Measurements from ENCODE around the gene TOB1. TPM values are rescaled to one million over a fixed set of nuclear protein-coding genes. Genes with fewer than 3 reads are reported as not detected.
"Not testable (repeated sequence)": the region's sequence is repeated elsewhere in the genome, so short reads cannot be mapped to it uniquely, and the experiment has no call there.

Gene TOB1
- total and polyA plus RNA-seq, 3 donors from 2014 or later = 18.4 to 42.8 (median 26.1) TPM

GRCh38 chr17:50898369-50899004 lies 32.3 kb upstream of the TOB1 start:
- 93 to 96% methylated on average over 4 of the region's 4 CpGs for WGBS, 2 donors
- Histone ChIP-seq H3K9me3 (no peaks in the 10 kb centered on the region), H3K27me3 (no peaks in the 10 kb centered on the region), H3K36me3 (ENCODE audit: low read depth, missing control alignments) (no peaks in the 10 kb centered on the region), H3K4me3 (no peak overlapping the region), H3K4me1 (no peaks in the 10 kb centered on the region), H3K27ac (no peak overlapping the region)
- DNase-seq = no peak
- TF ChIP-seq POLR2A (IDR thresholded peaks at IDR 0.05) (no peak), CTCF (IDR thresholded peaks at IDR 0.05) (no peak)
- intact Hi-C loops (cut with DNase I; ENCODE audit: low total_unique reads) = no loop called here

- intact Hi-C loops (cut with DNase I; ENCODE audit: low total_unique reads); H3K4me3 ChIP-seq; H3K4me1 ChIP-seq; H3K36me3 ChIP-seq (ENCODE audit: low read depth, missing control alignments); DNase-seq; H3K27me3 ChIP-seq; H3K9me3 ChIP-seq; H3K27ac ChIP-seq: not testable (repeated sequence)
- WGBS, 2 donors = 79 to 82% methylated on average over 4 of the region's 4 CpGs
Observed at GRCh38 chr17:50894513-50894912, 28.4 kb upstream of the TOB1 start.

- H3K4me1 ChIP-seq = no peaks in the 10 kb centered on the region
- no peak overlapping the region for H3K4me3 ChIP-seq
- no peaks in the 10 kb centered on the region for H3K27me3 ChIP-seq
- H3K27ac ChIP-seq = no peak overlapping the region
- H3K36me3 ChIP-seq (ENCODE audit: low read depth, missing control alignments) = no peaks in the 10 kb centered on the region
- 50 to 71% methylated on average over 25 to 28 of the region's 28 CpGs for WGBS, 2 donors
- intact Hi-C loops (cut with DNase I; ENCODE audit: low total_unique reads) = no loop called here
- H3K9me3 ChIP-seq = no peaks in the 10 kb centered on the region
- no peak for TF ChIP-seq CTCF (IDR thresholded peaks at IDR 0.05)
- TF ChIP-seq POLR2A (IDR thresholded peaks at IDR 0.05) = no peak
- DNase-seq = no peak
Observed at GRCh38 chr17:50893183-50893993, 27.2 kb upstream of the TOB1 start.

- H3K9me3 ChIP-seq = no peaks in the 10 kb centered on the region
- no peaks in the 10 kb centered on the region for H3K4me1 ChIP-seq
- DNase-seq = no peak
- TF ChIP-seq POLR2A (IDR thresholded peaks at IDR 0.05) = no peak
- no peak for TF ChIP-seq CTCF (IDR thresholded peaks at IDR 0.05)
- no peaks in the 10 kb centered on the region for H3K27me3 ChIP-seq
- H3K4me3 ChIP-seq = no peak overlapping the region
- H3K27ac ChIP-seq = no peak overlapping the region
- no peaks in the 10 kb centered on the region for H3K36me3 ChIP-seq (ENCODE audit: low read depth, missing control alignments)
- 82 to 88% methylated on average over 10 of the region's 10 CpGs for WGBS, 2 donors
- intact Hi-C loops (cut with DNase I; ENCODE audit: low total_unique reads) = no loop called here
Observed at GRCh38 chr17:50892101-50892776, 26.1 kb upstream of the TOB1 start.

- 86 to 93% methylated on average over 4 of the region's 4 CpGs for WGBS, 2 donors
- Histone ChIP-seq H3K27me3 (no peaks in the 10 kb centered on the region), H3K4me3 (no peak overlapping the region), H3K9me3 (no peaks in the 10 kb centered on the region), H3K36me3 (ENCODE audit: low read depth, missing control alignments) (no peaks in the 10 kb centered on the region), H3K4me1 (no peaks in the 10 kb centered on the region), H3K27ac (no peak overlapping the region)
- TF ChIP-seq CTCF (IDR thresholded peaks at IDR 0.05) (no peak), POLR2A (IDR thresholded peaks at IDR 0.05) (no peak)
- intact Hi-C loops (cut with DNase I; ENCODE audit: low total_unique reads) = no loop called here
- no peak for DNase-seq
Observed at GRCh38 chr17:50891577-50891989, 25.4 kb upstream of the TOB1 start.
